Measurements from ENCODE around the gene CACNA1S. TPM values are rescaled to one million over a fixed set of nuclear protein-coding genes. Genes with fewer than 3 reads are reported as not detected.

Gene CACNA1S
- total RNA-seq, 2 experiments from 2014 or later = not detected

GRCh38 chr1:201060586-201060985 is 51.6 kb downstream of the CACNA1S start:
- DNase-seq (no peak), ATAC-seq (no peak)
- Mint-ChIP-seq H3K9me3 (ENCODE audit: low read depth) (no peaks in the 10 kb centered on the region), H3K4me1 (peaks cover 17% of the 10 kb centered on the region), H3K27me3 (no peaks in the 10 kb centered on the region), H3K4me3 (no peak overlapping the region), H3K36me3 (ENCODE audit: low read depth) (no peaks in the 10 kb centered on the region), H3K27ac (no peak overlapping the region)
- CTCF ChIA-PET = no interaction called here
- intact Hi-C loops (cut with DNase I, micrococcal nuclease) = no loop called here
- POLR2A ChIA-PET = no interaction called here

DNA sequence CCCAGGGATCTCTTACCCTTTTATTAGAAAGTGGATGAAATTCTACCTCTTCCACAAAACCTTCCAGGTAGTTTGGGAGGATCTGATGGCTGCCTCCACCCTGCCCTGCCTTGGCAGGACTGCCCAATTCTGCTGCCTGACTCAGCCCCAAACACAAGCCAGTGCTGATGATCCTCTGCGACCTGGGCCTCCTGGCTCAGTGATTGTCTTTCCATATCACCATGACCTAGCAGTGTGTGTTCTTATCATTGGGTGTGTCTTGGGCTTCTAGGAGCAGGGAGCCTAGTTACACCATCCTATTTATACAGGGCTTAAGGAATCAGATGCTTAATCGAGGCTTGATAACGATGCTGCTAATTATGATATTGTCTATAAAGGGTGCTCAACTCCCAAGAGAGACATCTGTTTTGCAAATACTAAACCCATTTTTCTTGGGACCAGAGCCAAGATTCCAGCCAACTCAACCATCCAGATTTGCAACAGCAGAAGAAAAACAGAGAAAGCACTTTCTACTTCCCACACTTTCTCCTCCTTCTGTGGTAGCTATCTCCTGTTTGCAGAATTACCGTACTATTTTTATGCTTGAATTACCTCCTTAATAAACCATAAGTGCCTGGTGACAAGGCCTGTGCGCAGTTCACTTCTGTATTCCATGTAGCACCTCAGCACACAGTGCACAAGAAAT is 52.2 kb downstream of the CACNA1S start:
- Mint-ChIP-seq H3K4me1 (peaks cover 17% of the 10 kb centered on the region), H3K27ac (no peak overlapping the region), H3K4me3 (no peak overlapping the region), H3K36me3 (ENCODE audit: low read depth) (no peaks in the 10 kb centered on the region), H3K27me3 (no peaks in the 10 kb centered on the region), H3K9me3 (ENCODE audit: low read depth) (no peaks in the 10 kb centered on the region)
- intact Hi-C loops (cut with DNase I, micrococcal nuclease) = no loop called here
- ChIA-PET CTCF (interaction anchor here (0.6 to 1.0 kb wide), 3 partner anchors 32 to 438 kb away, joined by 3 to 4 read pairs (median 3); no protein-coding TSS in a partner anchor), POLR2A (no interaction called here)
- ATAC-seq (no peak), DNase-seq (no peak)

DNA sequence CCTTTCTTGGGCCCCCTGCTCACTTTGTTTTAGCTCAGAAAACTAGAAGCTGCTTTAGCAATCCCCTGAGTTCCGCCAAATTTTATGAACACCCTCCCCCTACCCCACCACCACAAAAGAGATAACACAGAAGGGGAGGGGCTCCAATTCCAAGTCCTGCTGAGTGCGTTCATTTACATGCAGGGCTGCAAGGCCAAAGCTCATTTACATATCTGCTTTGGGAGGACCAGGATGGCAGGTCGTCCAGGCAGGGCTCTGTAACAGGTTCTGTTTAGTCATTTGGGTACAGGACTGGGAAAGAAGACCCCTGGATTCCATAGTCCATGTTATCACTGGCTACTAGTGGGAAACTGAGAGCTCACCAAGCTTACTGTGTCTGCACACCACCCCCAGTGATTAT is 52.8 kb downstream of the CACNA1S start:
- ChIA-PET POLR2A (no interaction called here), CTCF (interaction anchor here (0.6 to 2.3 kb wide), 5 partner anchors 21 to 437 kb away, joined by 3 to 8 read pairs (median 4); no protein-coding TSS in a partner anchor)
- Mint-ChIP-seq H3K36me3 (ENCODE audit: low read depth) (no peaks in the 10 kb centered on the region), H3K27ac (no peak overlapping the region), H3K4me1 (peaks cover 17% of the 10 kb centered on the region), H3K9me3 (ENCODE audit: low read depth) (no peaks in the 10 kb centered on the region), H3K27me3 (no peaks in the 10 kb centered on the region), H3K4me3 (no peak overlapping the region)
- no peak for ATAC-seq
- intact Hi-C loops (cut with DNase I, micrococcal nuclease) = no loop called here
- no peak for DNase-seq

DNA sequence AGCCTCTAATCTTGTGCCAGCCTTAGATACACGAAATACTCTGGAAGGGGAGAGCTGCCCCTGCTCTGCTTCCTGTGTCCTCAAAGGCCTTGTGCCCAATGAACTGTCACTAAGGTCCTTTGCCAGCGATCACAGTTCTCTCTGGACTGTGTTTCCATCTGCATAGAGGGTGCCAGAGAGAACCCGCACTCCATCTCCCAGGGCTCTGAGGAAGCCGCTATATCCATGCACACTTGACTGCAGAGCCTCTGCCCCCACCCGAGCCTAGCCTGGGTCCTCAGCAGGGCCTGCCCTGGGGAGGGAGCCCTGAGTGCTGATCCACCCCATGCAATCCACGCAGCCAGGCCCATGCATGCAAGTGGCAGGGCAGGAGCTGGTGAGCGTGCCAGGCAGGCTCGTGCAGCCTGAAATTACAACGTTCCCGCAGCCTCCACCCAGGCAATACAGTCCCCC is 58.1 kb downstream of the CACNA1S start:
- Mint-ChIP-seq H3K4me3 (no peak overlapping the region), H3K36me3 (ENCODE audit: low read depth) (no peaks in the 10 kb centered on the region), H3K4me1 (peaks cover 23% of the 10 kb centered on the region), H3K9me3 (ENCODE audit: low read depth) (no peaks in the 10 kb centered on the region), H3K27ac (no peak overlapping the region), H3K27me3 (no peaks in the 10 kb centered on the region)
- ChIA-PET POLR2A (no interaction called here), CTCF (no interaction called here)
- ATAC-seq (no peak), DNase-seq (no peak)
- intact Hi-C loops (cut with DNase I, micrococcal nuclease) = no loop called here

DNA sequence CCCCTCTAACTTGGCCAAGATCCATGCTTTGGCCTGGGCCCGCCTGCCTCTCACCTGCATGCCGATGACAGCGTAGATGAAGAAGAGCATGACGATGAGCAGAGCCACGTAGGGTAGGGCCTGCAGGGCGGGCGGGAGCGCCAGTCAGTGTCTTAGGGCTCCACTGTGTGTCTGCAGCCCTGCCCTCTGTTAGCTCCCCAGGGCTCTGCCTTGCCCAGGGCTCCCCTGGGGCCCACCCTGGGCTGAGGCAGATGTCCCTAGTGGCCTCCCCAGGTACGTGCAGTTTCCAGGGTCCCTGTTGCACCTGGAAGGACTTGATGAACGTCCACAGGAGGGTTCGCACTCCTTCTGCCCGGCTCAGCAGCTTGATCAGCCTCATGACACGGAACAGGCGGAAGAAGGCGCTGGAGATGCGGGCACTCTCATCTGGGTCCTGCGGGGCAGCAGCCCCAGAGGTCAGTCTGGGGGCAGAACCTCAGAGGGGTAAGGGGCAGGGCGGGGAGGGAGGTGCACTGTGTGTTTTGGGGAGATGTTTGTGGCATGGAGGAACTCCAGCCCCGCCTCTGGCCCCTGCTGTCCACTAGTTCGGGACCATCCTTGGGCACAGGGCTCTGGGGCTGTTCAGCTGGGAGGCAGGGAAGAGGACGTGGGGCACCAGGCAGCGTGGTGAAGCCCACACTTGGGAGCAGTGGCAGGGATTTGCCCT is 58.9 kb downstream of the CACNA1S start:
- CTCF ChIA-PET = interaction anchor here (1.2 to 1.7 kb wide), 2 partner anchors 72 to 73 kb away, joined by 3 to 5 read pairs; no protein-coding TSS in a partner anchor

GRCh38 chr1:201051399-201051798 is 60.8 kb downstream of the CACNA1S start:
- POLR2A ChIA-PET = no interaction called here
- no peaks in the 10 kb centered on the region for H3K27me3 Mint-ChIP-seq
- CTCF ChIA-PET = interaction anchor here (0.6 to 1.7 kb wide), 3 partner anchors 29 to 72 kb away, joined by 3 to 5 read pairs (median 3); no protein-coding TSS in a partner anchor
- no peak overlapping the region for H3K4me3 Mint-ChIP-seq
- H3K4me1 Mint-ChIP-seq = peaks cover 6% of the 10 kb centered on the region
- H3K9me3 Mint-ChIP-seq (ENCODE audit: low read depth) = no peaks in the 10 kb centered on the region
- intact Hi-C loops (cut with DNase I, micrococcal nuclease) = no loop called here
- no peaks in the 10 kb centered on the region for H3K36me3 Mint-ChIP-seq (ENCODE audit: low read depth)
- H3K27ac Mint-ChIP-seq = no peak overlapping the region
- peak; percentile 49 for DNase-seq
- ATAC-seq = peak; percentile 86

More for the DNA sequence above, 58.9 kb downstream of the CACNA1S start:
- intact Hi-C loops (cut with DNase I, micrococcal nuclease) = no loop called here
- Mint-ChIP-seq H3K27me3 (no peaks in the 10 kb centered on the region), H3K27ac (no peak overlapping the region), H3K4me1 (peaks cover 23% of the 10 kb centered on the region), H3K36me3 (ENCODE audit: low read depth) (no peaks in the 10 kb centered on the region), H3K9me3 (ENCODE audit: low read depth) (no peaks in the 10 kb centered on the region), H3K4me3 (no peak overlapping the region)
- POLR2A ChIA-PET = no interaction called here
- no peak for ATAC-seq
- DNase-seq = no peak

DNA sequence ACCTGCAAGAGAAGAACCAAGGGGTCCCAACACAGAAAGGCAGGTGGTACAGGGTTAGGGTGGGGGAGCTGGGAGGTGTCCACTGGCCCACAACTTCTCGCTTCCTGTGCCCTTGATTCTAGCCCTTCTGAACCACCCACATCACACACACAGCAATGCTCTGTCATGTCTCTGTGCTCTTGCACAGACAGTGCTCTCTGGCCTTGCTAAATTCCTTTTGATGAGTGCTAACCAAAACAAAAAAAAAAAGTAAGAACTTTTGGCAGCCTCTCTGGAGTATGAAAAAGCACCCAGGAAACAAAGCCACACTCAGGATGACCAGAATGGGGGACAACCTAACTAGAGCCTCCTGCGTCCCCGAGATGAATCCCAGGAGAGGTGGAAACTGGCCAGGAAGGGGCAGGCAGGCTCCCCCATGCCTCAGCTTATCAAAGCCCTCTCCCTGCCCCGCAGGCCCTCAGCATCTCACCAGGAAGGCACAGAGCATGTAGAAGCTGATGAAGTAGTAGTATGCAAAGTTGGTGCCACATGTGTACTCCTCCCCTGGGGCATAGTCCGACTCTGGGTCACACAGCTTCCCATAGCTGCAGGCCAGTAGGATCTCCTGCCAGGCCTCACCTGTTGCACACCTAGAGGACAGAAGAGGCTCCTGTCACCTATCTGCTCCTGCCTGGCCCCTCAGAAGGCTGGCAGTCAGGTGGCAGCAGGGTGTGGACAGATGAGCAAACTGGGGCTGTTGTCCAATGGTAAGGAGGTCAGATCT is 61.5 kb downstream of the CACNA1S start:
- no peaks in the 10 kb centered on the region for H3K36me3 Mint-ChIP-seq (ENCODE audit: low read depth)
- peaks cover 6% of the 10 kb centered on the region for H3K4me1 Mint-ChIP-seq
- ATAC-seq (no peak), DNase-seq (no peak)
- ChIA-PET POLR2A (no interaction called here), CTCF (interaction anchor here (0.6 to 1.6 kb wide), 5 partner anchors 9 to 79 kb away, joined by 3 to 6 read pairs (median 4); no protein-coding TSS in a partner anchor)
- intact Hi-C loops (cut with DNase I, micrococcal nuclease) = no loop called here
- H3K27ac Mint-ChIP-seq = no peak overlapping the region
- no peak overlapping the region for H3K4me3 Mint-ChIP-seq
- H3K27me3 Mint-ChIP-seq = no peaks in the 10 kb centered on the region
- no peaks in the 10 kb centered on the region for H3K9me3 Mint-ChIP-seq (ENCODE audit: low read depth)

GRCh38 chr1:201049248-201049831 is 62.9 kb downstream of the CACNA1S start:
- Mint-ChIP-seq H3K4me1 (peaks cover 6% of the 10 kb centered on the region), H3K9me3 (ENCODE audit: low read depth) (no peaks in the 10 kb centered on the region), H3K4me3 (no peak overlapping the region), H3K36me3 (ENCODE audit: low read depth) (no peaks in the 10 kb centered on the region), H3K27ac (no peak overlapping the region), H3K27me3 (no peaks in the 10 kb centered on the region)
- intact Hi-C loops (cut with DNase I, micrococcal nuclease) = no loop called here
- DNase-seq (no peak), ATAC-seq (no peak)
- ChIA-PET POLR2A (no interaction called here), CTCF (interaction anchor here (0.9 to 1.6 kb wide), 3 partner anchors 24 to 77 kb away, joined by 3 to 6 read pairs (median 5); no protein-coding TSS in a partner anchor)

GRCh38 chr1:201048521-201048920 is 63.7 kb downstream of the CACNA1S start:
- POLR2A ChIA-PET = no interaction called here
- Mint-ChIP-seq H3K4me3 (no peak overlapping the region), H3K4me1 (peaks cover 6% of the 10 kb centered on the region), H3K27ac (no peak overlapping the region), H3K36me3 (ENCODE audit: low read depth) (no peaks in the 10 kb centered on the region), H3K9me3 (ENCODE audit: low read depth) (no peaks in the 10 kb centered on the region), H3K27me3 (no peaks in the 10 kb centered on the region)
- CTCF ChIA-PET = interaction anchor here (0.7 to 3.2 kb wide), 6 partner anchors 23 to 311 kb away, joined by 3 to 16 read pairs (median 3); no protein-coding TSS in a partner anchor
- intact Hi-C loops (cut with DNase I, micrococcal nuclease) = no loop called here
- no peak for ATAC-seq
- DNase-seq = no peak

- Mint-ChIP-seq H3K9me3 (ENCODE audit: low read depth) (no peaks in the 10 kb centered on the region), H3K27ac (no peak overlapping the region), H3K36me3 (ENCODE audit: low read depth) (no peaks in the 10 kb centered on the region), H3K27me3 (no peaks in the 10 kb centered on the region), H3K4me1 (no peaks in the 10 kb centered on the region), H3K4me3 (no peak overlapping the region)
- no peak for DNase-seq
- ChIA-PET CTCF (interaction anchor here (0.6 to 4.8 kb wide), 4 partner anchors 41 to 76 kb away, joined by 3 to 66 read pairs (median 13); no protein-coding TSS in a partner anchor), POLR2A (interaction anchor here (0.6 kb wide), 1 partner anchor 72 kb away, joined by 3 read pairs; no protein-coding TSS in a partner anchor)
- ATAC-seq = no peak
- intact Hi-C loops (cut with DNase I, micrococcal nuclease) = loop anchor here (5.0 kb wide), 1 partner anchor 422 kb away; the partner anchor contains the start of gene KIF14 (in 2 of the 2)
These were observed 68.1 kb downstream of the CACNA1S start for GRCh38 chr1:201044119-201044518.

All from activated CD4-positive, alpha-beta T cell treated with anti-CD3 and anti-CD28 coated beads for 36 hours (primary cell).